ENCODE results near the gene PLEKHH1. TPM values are rescaled to one million over a fixed set of nuclear protein-coding genes. Genes with fewer than 3 reads are reported as not detected.
A peak's percentile ranks its signal among the peaks of the same experiment; 100 is the strongest.

Gene PLEKHH1
- total and polyA plus RNA-seq, 2 of the 8 experiments (the other 6 are each of a cell fraction or from before 2014, with no cell fraction given) = 28.3 to 33.3 TPM

DNA sequence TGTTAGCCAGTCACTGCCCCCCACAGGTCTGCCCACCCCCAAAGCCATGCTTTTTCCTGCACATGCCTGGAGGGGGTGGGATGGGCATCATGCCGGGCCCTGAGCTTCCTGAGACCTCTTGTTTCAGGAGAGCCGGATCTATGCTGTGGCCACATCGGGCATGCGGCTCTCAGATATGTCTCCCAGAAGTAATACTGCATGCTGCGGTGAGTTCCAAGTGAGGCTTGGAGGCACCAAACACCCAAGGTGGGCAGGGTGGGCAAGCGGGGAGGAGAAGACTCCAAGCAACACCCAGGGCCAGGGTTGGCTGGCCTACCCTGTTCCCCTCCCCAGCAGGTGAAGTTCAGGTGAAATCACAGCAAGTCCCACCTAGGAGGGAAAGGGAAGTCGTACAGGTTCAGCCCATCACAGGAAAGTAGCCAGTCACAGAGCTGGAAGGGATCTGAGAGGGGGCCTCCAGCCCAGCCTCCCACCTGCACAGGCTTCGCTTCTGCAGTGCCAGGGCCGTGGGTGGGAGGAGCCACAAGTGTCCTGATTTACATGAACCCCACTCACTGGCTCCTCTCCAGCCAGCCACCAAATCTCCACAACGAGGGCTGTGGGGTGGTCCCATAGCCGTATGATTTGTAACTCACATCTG is 36.0 kb downstream of the PLEKHH1 start:
- peaks cover 0 to 2% (median 0%) of the 10 kb centered on the region in 4 experiments; a peak in 1 of 7 replicates for H3K27me3 ChIP-seq (replicated peaks in 1 of 4; ENCODE audit: control insufficient read depth in 3 of 4, extremely low read depth in 1 of 4, insufficient read depth in 3 of 4, low read length in 3 of 4)
- H4K8ac ChIP-seq (ENCODE audit: extremely low read depth, insufficient read depth, low read length) = peak overlapping the region; percentile 41; the same call in 1 of the 2 replicates
- no peaks in the 10 kb centered on the region for H3K9me3 ChIP-seq (ENCODE audit: insufficient read depth in 2 of 2, low read depth in 1 of 2, low read length in 1 of 2)
- ChIA-PET CTCF (ENCODE audit: partially characterized antibody) (interaction anchor here (0.8 to 28.8 kb wide), 11 partner anchors 13 to 1205 kb away, joined by 3 to 924 read pairs (median 5); partner anchors contain the start of genes PIGH, PLEK2 and PLEKHH1), POLR2A (ENCODE audit: partially characterized antibody) (interaction anchor here (1.2 kb wide), 1 partner anchor 51 kb away, joined by 3 read pairs; the partner anchor contains the start of gene ARG2)
- H3K23me2 ChIP-seq (ENCODE audit: low read depth, low read length) = no peaks in the 10 kb centered on the region
- H3K4me2 ChIP-seq (ENCODE audit: insufficient read depth in 1 of 2, low read depth in 2 of 2, low read length in 2 of 2) = no peak overlapping the region
- no peak overlapping the region for H2BK12ac ChIP-seq (ENCODE audit: low read depth, low read length)
- no peak overlapping the region for H2AFZ ChIP-seq (ENCODE audit: low read length)
- no peak overlapping the region for H2AK5ac ChIP-seq (ENCODE audit: low read depth, low read length)
- no peak overlapping the region for H4K5ac ChIP-seq (ENCODE audit: insufficient read length, low read depth, low read length)
- no peak overlapping the region for H2BK20ac ChIP-seq (ENCODE audit: low read length)
- H2BK15ac ChIP-seq (ENCODE audit: low read length) = no peak overlapping the region
- H3K56ac ChIP-seq (replicated peaks; ENCODE audit: insufficient read length, low read depth, low read length) = no peak overlapping the region
- H2BK120ac ChIP-seq (replicated peaks; ENCODE audit: low read depth, low read length) = no peak overlapping the region
- no peak overlapping the region for H3K23ac ChIP-seq (ENCODE audit: insufficient read length)
- no peaks in the 10 kb centered on the region for H3K79me2 ChIP-seq (ENCODE audit: control insufficient read depth in 1 of 2, insufficient read depth in 2 of 2, low read length in 2 of 2)
- H3K18ac ChIP-seq (ENCODE audit: extremely low read depth, low read length) = no peak overlapping the region
- FAIRE-seq (no peak), DNase-seq (ENCODE audit: low read depth in 1 of 2, low spot score in 2 of 2) (no peak)
- H3K4me3 ChIP-seq (ENCODE audit: extremely low read depth in 1 of 4, insufficient read depth in 2 of 4, low read depth in 3 of 4, low read length in 4 of 4) = no peak overlapping the region
- no peak overlapping the region for H2BK5ac ChIP-seq (ENCODE audit: low read depth, low read length)
- no peak overlapping the region for H3K9ac ChIP-seq (replicated peaks in 1 of 4; ENCODE audit: extremely low read depth in 1 of 4, low read depth in 3 of 4, low read length in 3 of 4)
- WGBS, 2 experiments (ENCODE audit: extremely low coverage in 1 of 2, insufficient coverage in 1 of 2, insufficient read length in 1 of 2, insufficient replicate concordance in 2 of 2, low coverage in 1 of 2, low lambda C conversion rate in 2 of 2, missing lambda C conversion rate in 1 of 2) = 87% methylated on average over 11 of the region's 11 CpGs; no CpG with 5 or more reads in 1 of the 2 experiments
- H3K27ac ChIP-seq (ENCODE audit: low read depth, low read length) = no peak overlapping the region
- peaks cover 2 to 3% of the 10 kb centered on the region in 2 experiments for H4K20me1 ChIP-seq (replicated peaks in 1 of 2; ENCODE audit: control insufficient read depth in 1 of 2, insufficient read depth in 2 of 2, low read length in 2 of 2)
- H3K14ac ChIP-seq (ENCODE audit: insufficient read length) = no peak overlapping the region
- H3K36me3 ChIP-seq (ENCODE audit: control insufficient read depth in 2 of 4, insufficient read depth in 4 of 4, low read length in 3 of 4) = 0 out of 8 replicates have a peak, but pooled peaks cover 0 to 3% (median 0%) of the 10 kb centered on the region in 4 experiments
- H3K4me1 ChIP-seq (replicated peaks in 1 of 4; ENCODE audit: control insufficient read depth in 3 of 4, insufficient read depth in 4 of 4, low read length in 3 of 4) = no peaks in the 10 kb centered on the region
- no peak for TF ChIP-seq SAP30 (IDR thresholded peaks at IDR 0.05; ENCODE audit: insufficient read depth, insufficient replicate concordance, low read length)
- no peak for TF ChIP-seq EP300 (IDR thresholded peaks at IDR 0.05; ENCODE audit: borderline replicate concordance in 1 of 2, low read depth in 2 of 2, low read length in 2 of 2)
- no peak for TF ChIP-seq RNF2 (IDR thresholded peaks at IDR 0.05; ENCODE audit: borderline replicate concordance, low read depth, low read length, missing control alignments, poor library complexity, severe bottlenecking)
- no peak for TF ChIP-seq POLR2A (IDR thresholded peaks at IDR 0.05; ENCODE audit: control extremely low read depth in 1 of 2, low read depth in 2 of 2, low read length in 2 of 2)
- TF ChIP-seq ASH2L (IDR thresholded peaks at IDR 0.05; ENCODE audit: low read length) = no peak
- TF ChIP-seq PHF8 (conservative IDR thresholded peaks at IDR 0.05; ENCODE audit: low read depth, low read length) = no peak
- no peak for TF ChIP-seq KDM1A (IDR thresholded peaks at IDR 0.05; ENCODE audit: borderline replicate concordance, low read length)
- TF ChIP-seq, protein P1, sequence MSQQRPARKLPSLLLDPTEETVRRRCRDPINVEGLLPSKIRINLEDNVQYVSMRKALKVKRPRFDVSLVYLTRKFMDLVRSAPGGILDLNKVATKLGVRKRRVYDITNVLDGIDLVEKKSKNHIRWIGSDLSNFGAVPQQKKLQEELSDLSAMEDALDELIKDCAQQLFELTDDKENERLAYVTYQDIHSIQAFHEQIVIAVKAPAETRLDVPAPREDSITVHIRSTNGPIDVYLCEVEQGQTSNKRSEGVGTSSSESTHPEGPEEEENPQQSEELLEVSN (IDR thresholded peaks at IDR 0.05) = no peak
- no peak for TF ChIP-seq RXRA (IDR thresholded peaks at IDR 0.05; ENCODE audit: insufficient read depth, low read depth, low read length)
- TF ChIP-seq SIN3A (conservative IDR thresholded peaks at IDR 0.05 in 1 of 2, IDR thresholded peaks at IDR 0.05 in 1 of 2; ENCODE audit: low read depth in 1 of 2, low read length in 2 of 2) = no peak
- H3K4ac ChIP-seq (replicated peaks; ENCODE audit: insufficient read length, low read depth, low read length) = no peak overlapping the region
- H3K79me1 ChIP-seq (ENCODE audit: low read depth, low read length) = no peaks in the 10 kb centered on the region
- H4K91ac ChIP-seq (replicated peaks; ENCODE audit: insufficient read length, low read length) = no peak overlapping the region
